ENCODE measurements around the gene GPATCH4. TPM values are rescaled to one million over a fixed set of nuclear protein-coding genes. Genes with fewer than 3 reads are reported as not detected.

The GPATCH4 gene
- total RNA-seq, 2 donors from 2014 or later = 39.2 to 39.6 TPM

- no peaks in the 10 kb centered on the region for H3K27me3 Mint-ChIP-seq
- DNase-seq = no peak
- peaks cover 2% of the 10 kb centered on the region for H3K4me1 Mint-ChIP-seq
- no peaks in the 10 kb centered on the region for H3K9me3 ChIP-seq (ENCODE audit: control insufficient read depth, low read length, poor library complexity, severe bottlenecking)
- H3K36me3 Mint-ChIP-seq (ENCODE audit: low read depth) = no peaks in the 10 kb centered on the region
- H3K4me3 Mint-ChIP-seq = no peak overlapping the region
- no peak for ATAC-seq
- H3K27ac Mint-ChIP-seq = no peak overlapping the region
Observed at GRCh38 chr1:156552518-156552917, 48.8 kb downstream of the GPATCH4 start.

GRCh38 chr1:156551869-156552268 lies 49.4 kb downstream of the GPATCH4 start:
- ATAC-seq (no peak), DNase-seq (no peak)
- no peak overlapping the region for H3K4me3 Mint-ChIP-seq

GRCh38 chr1:156551066-156551643 lies 50.1 kb downstream of the GPATCH4 start:
- Mint-ChIP-seq H3K36me3 (ENCODE audit: low read depth) (no peaks in the 10 kb centered on the region), H3K27ac (no peak overlapping the region)

More at GRCh38 chr1:156551869-156552268, 49.4 kb downstream of the GPATCH4 start:
- Mint-ChIP-seq H3K4me1 (peaks cover 2% of the 10 kb centered on the region), H3K27me3 (no peaks in the 10 kb centered on the region), H3K36me3 (ENCODE audit: low read depth) (no peaks in the 10 kb centered on the region), H3K27ac (no peak overlapping the region)
- no peaks in the 10 kb centered on the region for H3K9me3 ChIP-seq (ENCODE audit: control insufficient read depth, low read length, poor library complexity, severe bottlenecking)

GRCh38 chr1:156550346-156550745 lies 50.9 kb downstream of the GPATCH4 start:
- no peak for ATAC-seq

More at GRCh38 chr1:156551066-156551643, 50.1 kb downstream of the GPATCH4 start:
- DNase-seq (no peak), ATAC-seq (no peak)
- H3K4me1 Mint-ChIP-seq = peaks cover 2% of the 10 kb centered on the region
- H3K27me3 Mint-ChIP-seq = no peaks in the 10 kb centered on the region
- H3K9me3 ChIP-seq (ENCODE audit: control insufficient read depth, low read length, poor library complexity, severe bottlenecking) = no peaks in the 10 kb centered on the region
- H3K4me3 Mint-ChIP-seq = no peak overlapping the region

GRCh38 chr1:156549831-156550230 lies 51.4 kb downstream of the GPATCH4 start:
- ATAC-seq (no peak), DNase-seq (no peak)
- Mint-ChIP-seq H3K4me3 (no peak overlapping the region), H3K27ac (no peak overlapping the region), H3K4me1 (peaks cover 4% of the 10 kb centered on the region), H3K36me3 (ENCODE audit: low read depth) (no peaks in the 10 kb centered on the region), H3K27me3 (no peaks in the 10 kb centered on the region)
- no peaks in the 10 kb centered on the region for H3K9me3 ChIP-seq (ENCODE audit: control insufficient read depth, low read length, poor library complexity, severe bottlenecking)

More at GRCh38 chr1:156550346-156550745, 50.9 kb downstream of the GPATCH4 start:
- Mint-ChIP-seq H3K4me3 (no peak overlapping the region), H3K36me3 (ENCODE audit: low read depth) (no peaks in the 10 kb centered on the region), H3K4me1 (peaks cover 2% of the 10 kb centered on the region), H3K27me3 (no peaks in the 10 kb centered on the region), H3K27ac (no peak overlapping the region)
- no peak for DNase-seq
- H3K9me3 ChIP-seq (ENCODE audit: control insufficient read depth, low read length, poor library complexity, severe bottlenecking) = no peaks in the 10 kb centered on the region

GRCh38 chr1:156549390-156549789 lies 51.9 kb downstream of the GPATCH4 start:
- ATAC-seq (no peak), DNase-seq (no peak)
- Mint-ChIP-seq H3K4me3 (no peak overlapping the region), H3K27me3 (no peaks in the 10 kb centered on the region), H3K4me1 (peaks cover 4% of the 10 kb centered on the region), H3K36me3 (ENCODE audit: low read depth) (no peaks in the 10 kb centered on the region), H3K27ac (no peak overlapping the region)
- no peaks in the 10 kb centered on the region for H3K9me3 ChIP-seq (ENCODE audit: control insufficient read depth, low read length, poor library complexity, severe bottlenecking)

- H3K27me3 Mint-ChIP-seq = no peaks in the 10 kb centered on the region
- H3K9me3 ChIP-seq (ENCODE audit: control insufficient read depth, low read length, poor library complexity, severe bottlenecking) = no peaks in the 10 kb centered on the region
- H3K4me1 Mint-ChIP-seq = peaks cover 2% of the 10 kb centered on the region
- no peak overlapping the region for H3K27ac Mint-ChIP-seq
- H3K4me3 Mint-ChIP-seq = no peak overlapping the region
- DNase-seq (no peak), ATAC-seq (no peak)
- H3K36me3 Mint-ChIP-seq (ENCODE audit: low read depth) = no peaks in the 10 kb centered on the region
Observed at GRCh38 chr1:156547982-156548381, 53.3 kb downstream of the GPATCH4 start.

GRCh38 chr1:156547434-156547833 lies 53.8 kb downstream of the GPATCH4 start:
- Mint-ChIP-seq H3K36me3 (ENCODE audit: low read depth) (no peaks in the 10 kb centered on the region), H3K27ac (no peak overlapping the region), H3K4me1 (peaks cover 2% of the 10 kb centered on the region), H3K4me3 (no peak overlapping the region), H3K27me3 (no peaks in the 10 kb centered on the region)
- ATAC-seq (no peak), DNase-seq (no peak)
- H3K9me3 ChIP-seq (ENCODE audit: control insufficient read depth, low read length, poor library complexity, severe bottlenecking) = no peaks in the 10 kb centered on the region

- no peaks in the 10 kb centered on the region for H3K27me3 Mint-ChIP-seq
- no peak overlapping the region for H3K27ac Mint-ChIP-seq
- H3K9me3 ChIP-seq (ENCODE audit: control insufficient read depth, low read length, poor library complexity, severe bottlenecking) = no peaks in the 10 kb centered on the region
- peaks cover 2% of the 10 kb centered on the region for H3K4me1 Mint-ChIP-seq
- H3K4me3 Mint-ChIP-seq = no peak overlapping the region
- H3K36me3 Mint-ChIP-seq (ENCODE audit: low read depth) = no peaks in the 10 kb centered on the region
- DNase-seq (no peak), ATAC-seq (no peak)
Observed at GRCh38 chr1:156546267-156546666, 55.0 kb downstream of the GPATCH4 start.

GRCh38 chr1:156544592-156545102 lies 56.6 kb downstream of the GPATCH4 start:
- no peak for ATAC-seq
- no peaks in the 10 kb centered on the region for H3K9me3 ChIP-seq (ENCODE audit: control insufficient read depth, low read length, poor library complexity, severe bottlenecking)
- no peaks in the 10 kb centered on the region for H3K36me3 Mint-ChIP-seq (ENCODE audit: low read depth)
- no peak for DNase-seq
- H3K4me3 Mint-ChIP-seq = no peak overlapping the region
- H3K4me1 Mint-ChIP-seq = peaks cover 5% of the 10 kb centered on the region
- H3K27me3 Mint-ChIP-seq = no peaks in the 10 kb centered on the region
- no peak overlapping the region for H3K27ac Mint-ChIP-seq

Other genes with a start within 250 kb of the GPATCH4 start
- gene RHBG, start 232.3 kb downstream of the GPATCH4 start, total RNA-seq = not detected
- 100 to 1,000 TPM; 142 to 157 TPM for gene MEF2D, start 100.7 kb downstream of the GPATCH4 start, total RNA-seq
- not detected for gene IQGAP3, start 28.9 kb downstream of the GPATCH4 start, total RNA-seq
- gene TTC24, start 21.8 kb downstream of the GPATCH4 start, total RNA-seq = under 1 TPM in 1 of 2 donors, not detected in 1; 0.94 TPM
- 10 to 100 TPM; 27.5 to 32.0 TPM for gene NAXE, start 9.7 kb downstream of the GPATCH4 start, total RNA-seq
- under 1 TPM in 1 of 2 donors, not detected in 1; 0.35 TPM for gene HAPLN2, start 17.9 kb upstream of the GPATCH4 start, total RNA-seq
- gene BCAN, start 40.6 kb upstream of the GPATCH4 start, total RNA-seq = not detected
- not detected for gene NES, start 75.9 kb upstream of the GPATCH4 start, total RNA-seq
- 1 to 10 TPM; 1.5 to 4.5 TPM for gene CRABP2, start 104.1 kb upstream of the GPATCH4 start, total RNA-seq
- gene METTL25B, start 127.0 kb upstream of the GPATCH4 start, total RNA-seq = 10 to 100 TPM; 13.1 to 21.6 TPM
- 10 to 100 TPM; 41.4 to 54.2 TPM for gene ISG20L2, start 127.3 kb upstream of the GPATCH4 start, total RNA-seq
- 10 to 100 TPM; 18.7 to 25.1 TPM for gene MRPL24, start 139.6 kb upstream of the GPATCH4 start, total RNA-seq
- 100 to 1,000 TPM in 1 of 2 donors, 10 to 100 TPM in 1; 75.3 to 100 TPM for gene HDGF, start 150.2 kb upstream of the GPATCH4 start, total RNA-seq
- gene PRCC, start 166.1 kb upstream of the GPATCH4 start, total RNA-seq = 10 to 100 TPM; 51.0 to 82.4 TPM
- 100 to 1,000 TPM; 129 to 137 TPM for gene SH2D2A, start 215.4 kb upstream of the GPATCH4 start, total RNA-seq